Cardiac muscle cell (in vitro differentiated cells and primary cell): ENCODE data around the gene SHLD3. TPM values are rescaled to one million over a fixed set of nuclear protein-coding genes. Genes with fewer than 3 reads are reported as not detected.
"Not testable (repeated sequence)": the region's sequence is repeated elsewhere in the genome, so short reads cannot be mapped to it uniquely, and the experiment has no call there.

Experiments
- DNase-seq, 2 donors: peaks; one replicate each; pipeline versions ENCODE4 v3.0.0 to v3.0.0-alpha.2; 2010 to 2017; ENCODE audit warnings: low read depth in 1 of 2, low spot score in 1 of 2
- H3K27ac ChIP-seq: fragments of 200-600 bp; sonication (generic); 2 replicates; pipeline ENCODE4 v1.5.1; 2016
- H3K27me3 ChIP-seq: fragments of 200-600 bp; sonication (generic); 2 replicates; pipeline ENCODE4 v1.6.0; 2016; ENCODE audit warnings: control low read depth
- H3K36me3 ChIP-seq: fragments of 200-600 bp; sonication (generic); 2 replicates; pipeline ENCODE4 v1.5.1; 2016; ENCODE audit warnings: control low read depth
- H3K4me1 ChIP-seq: fragments of 200-600 bp; sonication (generic); 2 replicates; pipeline ENCODE4 v1.8.1; 2017; ENCODE audit warnings: low read depth, mild to moderate bottlenecking, mixed run types
- H3K4me3 ChIP-seq: fragments of 200-600 bp; sonication (generic); 2 replicates; pipeline ENCODE4 v1.5.1; 2016; ENCODE audit warnings: mild to moderate bottlenecking
- H3K9me3 ChIP-seq: fragments of 200-600 bp; sonication (generic); 2 replicates; pipeline ENCODE4 v1.5.1; 2017; ENCODE audit warnings: low read depth, mild to moderate bottlenecking, control low read depth
- polyA plus RNA-seq: library from polyadenylated mRNA; unstranded; fragments of >200 nt; fragmentation: Nextera tagmentation; extraction: Ambion mirVana; gene quantifications from 2 replicates; pipeline ENCODE4 v1.2.1, GENCODE V29; 2016
- total RNA-seq: library from RNA; depleted of rRNA; stranded (reverse); fragments of >200 nt; gene quantifications from 2 replicates; pipeline ENCODE4 v1.2.3, GENCODE V29; 2016
- TF ChIP-seq, protein P1 (sequence below): IDR thresholded peaks from 2 replicates; pipeline ENCODE4 v1.5.1; 2012; ENCODE audit warnings: low read depth, mild to moderate bottlenecking, low read length

SHLD3 gene
- total and polyA plus RNA-seq, 2 experiments from 2014 or later: 1.2 to 1.7 TPM

DNA sequence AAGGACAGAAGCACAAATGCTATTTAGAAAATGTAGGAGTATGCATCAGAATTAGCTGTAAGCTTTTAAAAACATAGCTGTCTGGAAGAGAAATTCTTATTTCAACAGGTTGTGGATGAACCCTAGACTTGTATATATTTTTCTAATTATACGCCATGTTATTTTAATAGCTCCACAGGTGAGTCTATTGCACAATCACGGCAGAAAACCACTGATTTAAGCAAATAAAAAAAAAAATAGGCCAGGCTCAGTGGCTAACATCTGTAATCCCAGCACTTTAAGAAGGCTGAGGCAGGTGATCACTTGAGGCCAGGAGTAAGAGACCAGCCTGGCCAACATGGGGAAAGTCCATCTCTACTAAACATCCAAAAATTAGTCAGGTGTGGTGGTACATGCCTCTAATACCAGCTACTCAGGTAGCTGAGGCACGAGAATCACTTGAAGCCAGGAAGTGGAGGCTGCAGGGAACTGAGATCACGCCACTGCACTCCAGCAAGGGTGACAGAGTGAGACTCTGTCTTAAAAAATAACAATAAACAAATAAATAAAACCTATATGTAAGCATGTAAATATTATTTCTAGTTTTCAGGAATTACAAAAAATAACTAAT, 12.4 kb upstream of the SHLD3 start:
- Histone ChIP-seq H3K27me3 (no peaks in the 10 kb centered on the region), H3K4me3 (no peak overlapping the region), H3K4me1 (no peaks in the 10 kb centered on the region), H3K27ac (no peak overlapping the region), H3K9me3 (no peaks in the 10 kb centered on the region), H3K36me3 (peaks cover 59% of the 10 kb centered on the region)
- no peak for DNase-seq
- TF ChIP-seq, protein P1, sequence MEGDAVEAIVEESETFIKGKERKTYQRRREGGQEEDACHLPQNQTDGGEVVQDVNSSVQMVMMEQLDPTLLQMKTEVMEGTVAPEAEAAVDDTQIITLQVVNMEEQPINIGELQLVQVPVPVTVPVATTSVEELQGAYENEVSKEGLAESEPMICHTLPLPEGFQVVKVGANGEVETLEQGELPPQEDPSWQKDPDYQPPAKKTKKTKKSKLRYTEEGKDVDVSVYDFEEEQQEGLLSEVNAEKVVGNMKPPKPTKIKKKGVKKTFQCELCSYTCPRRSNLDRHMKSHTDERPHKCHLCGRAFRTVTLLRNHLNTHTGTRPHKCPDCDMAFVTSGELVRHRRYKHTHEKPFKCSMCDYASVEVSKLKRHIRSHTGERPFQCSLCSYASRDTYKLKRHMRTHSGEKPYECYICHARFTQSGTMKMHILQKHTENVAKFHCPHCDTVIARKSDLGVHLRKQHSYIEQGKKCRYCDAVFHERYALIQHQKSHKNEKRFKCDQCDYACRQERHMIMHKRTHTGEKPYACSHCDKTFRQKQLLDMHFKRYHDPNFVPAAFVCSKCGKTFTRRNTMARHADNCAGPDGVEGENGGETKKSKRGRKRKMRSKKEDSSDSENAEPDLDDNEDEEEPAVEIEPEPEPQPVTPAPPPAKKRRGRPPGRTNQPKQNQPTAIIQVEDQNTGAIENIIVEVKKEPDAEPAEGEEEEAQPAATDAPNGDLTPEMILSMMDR: no peak

DNA sequence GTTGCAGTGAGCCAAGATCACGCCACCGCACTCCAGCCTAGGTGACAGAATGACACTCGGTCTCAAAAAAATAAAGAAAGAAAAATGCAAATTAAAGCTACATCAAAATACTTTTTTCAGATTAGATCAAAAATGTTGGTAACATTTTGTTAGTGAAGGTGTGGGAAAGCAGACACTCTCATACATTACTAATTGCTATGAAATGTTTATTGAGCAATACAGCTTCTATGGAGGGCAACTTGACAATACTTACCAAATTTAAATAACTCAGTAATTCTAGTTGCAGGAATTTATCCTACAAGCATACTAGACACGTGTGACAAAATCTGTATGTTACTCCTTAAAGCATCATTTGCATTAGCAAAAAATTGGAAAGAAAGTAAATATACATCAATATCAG, 4.8 kb upstream of the SHLD3 start:
- TF ChIP-seq, protein P1: no peak
- peak in 1 of 2 donors; percentile 8 for DNase-seq
- Histone ChIP-seq H3K9me3 (no peaks in the 10 kb centered on the region), H3K27ac (no peak overlapping the region), H3K36me3 (peaks cover 6% of the 10 kb centered on the region), H3K4me3 (no peak overlapping the region), H3K27me3 (no peaks in the 10 kb centered on the region), H3K4me1 (peaks cover 8% of the 10 kb centered on the region)

DNA sequence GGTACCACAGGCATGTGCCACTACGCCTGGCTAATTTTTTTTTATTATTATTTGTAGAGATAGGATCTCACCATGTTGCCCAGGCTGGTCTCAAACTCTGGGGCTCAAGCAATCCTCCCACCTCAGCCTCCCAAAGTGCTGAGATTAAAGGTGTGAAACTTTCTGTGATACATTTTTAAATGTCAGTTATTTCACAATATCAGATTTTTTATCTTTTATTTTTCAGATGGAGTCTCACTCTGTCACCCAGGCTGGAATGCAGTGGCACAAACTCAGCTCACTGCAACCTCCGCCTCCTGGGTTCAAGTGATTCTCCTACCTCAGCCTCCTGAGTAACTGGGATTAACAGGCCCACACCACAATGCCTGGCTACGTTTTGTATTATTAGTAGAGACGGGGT, 2.9 kb upstream of the SHLD3 start:
- DNase-seq, H3K27me3 ChIP-seq, H3K4me3 ChIP-seq, H3K27ac ChIP-seq, H3K9me3 ChIP-seq, H3K36me3 ChIP-seq: not testable (repeated sequence)
- H3K4me1 ChIP-seq: peaks cover 14% of the 10 kb centered on the region

DNA sequence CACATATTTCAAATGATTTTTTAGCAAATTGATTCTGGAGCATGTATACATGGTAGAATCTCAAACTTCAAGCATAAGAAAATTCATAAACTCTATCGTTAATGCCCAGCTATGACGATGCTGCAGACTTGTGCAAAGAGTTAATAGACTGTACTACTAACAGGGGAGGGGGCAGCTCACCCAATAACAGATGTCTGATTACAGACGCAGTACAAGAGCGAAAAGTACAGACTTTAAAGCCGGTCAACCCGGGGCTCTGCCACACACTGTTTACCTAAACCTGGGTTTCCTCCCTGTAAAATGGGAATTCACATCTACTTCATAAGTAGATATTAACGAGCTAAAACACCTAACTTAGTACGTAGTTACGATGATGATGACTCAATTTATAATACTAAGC, 1.3 kb upstream of the SHLD3 start:
- TF ChIP-seq, protein P1: no peak
- H3K9me3 ChIP-seq: no peaks in the 10 kb centered on the region
- no peaks in the 10 kb centered on the region for H3K36me3 ChIP-seq
- peaks cover 14% of the 10 kb centered on the region for H3K4me1 ChIP-seq
- H3K27ac ChIP-seq: peak overlapping the region; percentile 87
- H3K27me3 ChIP-seq: no peaks in the 10 kb centered on the region
- peak overlapping the region; percentile 85 for H3K4me3 ChIP-seq
- no peak for DNase-seq

DNA sequence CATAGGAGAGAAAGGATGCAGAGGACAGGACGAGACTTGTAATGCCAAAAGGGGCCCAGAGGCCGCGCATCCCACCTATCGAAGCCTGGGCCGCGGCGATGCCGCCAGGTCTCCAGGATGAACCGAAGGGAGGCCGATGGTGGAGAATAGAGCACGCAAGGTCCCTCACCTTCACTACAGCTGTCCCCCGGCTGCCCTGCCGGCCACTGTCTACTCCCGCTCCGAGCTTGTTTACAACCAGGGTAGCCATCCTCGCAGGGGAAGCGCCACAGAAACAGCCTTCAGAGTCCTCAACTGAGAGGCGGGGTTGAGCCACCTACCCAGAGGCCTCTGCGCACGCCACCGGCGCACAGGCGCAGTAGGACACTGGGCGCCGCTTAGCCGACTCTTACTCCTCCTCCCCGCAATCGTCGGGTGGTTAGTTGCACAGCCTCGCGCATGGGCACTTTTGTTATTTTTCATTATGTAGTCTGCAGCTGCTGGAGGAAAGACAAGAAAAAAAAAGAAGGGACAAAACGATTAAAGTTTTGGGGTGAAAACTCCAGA, 729 bp upstream of the SHLD3 start, which contains the start of gene TRIM23:
TRIM23 (minus strand) TSS at position 309 of the 546 bp plus-strand sequence; CDS start at position 250, 59 bp downstream.
- no peaks in the 10 kb centered on the region for H3K27me3 ChIP-seq

DNA sequence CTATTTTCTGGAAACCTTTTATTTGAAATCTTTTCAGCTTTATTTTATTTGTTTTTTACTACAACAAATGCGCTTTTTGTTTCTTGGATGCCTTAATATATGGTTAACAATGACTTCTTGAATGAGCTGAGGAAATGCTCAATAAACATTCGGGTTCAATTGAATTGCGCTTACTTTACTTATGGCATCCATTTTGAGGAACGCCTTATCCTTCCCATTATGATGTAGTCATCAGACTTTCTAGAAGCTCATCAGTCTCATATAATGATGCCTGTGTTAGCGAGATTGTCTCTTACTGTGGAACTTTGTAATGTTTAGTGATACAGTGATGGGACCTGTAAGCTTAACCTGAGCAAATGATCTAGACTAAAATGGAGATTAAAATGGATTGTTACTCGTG, 916 bp downstream of the SHLD3 start:
- TF ChIP-seq, protein P1: no peak
- Histone ChIP-seq H3K27me3 (no peaks in the 10 kb centered on the region), H3K4me1 (peaks cover 14% of the 10 kb centered on the region), H3K9me3 (no peaks in the 10 kb centered on the region), H3K27ac (no peak overlapping the region), H3K36me3 (peaks cover 5% of the 10 kb centered on the region), H3K4me3 (peak overlapping the region; percentile 85)
- DNase-seq: no peak

More for the DNA sequence above, 729 bp upstream of the SHLD3 start, which contains the start of gene TRIM23:
- TF ChIP-seq, protein P1: no peak
- Histone ChIP-seq H3K4me3 (peak within 1 kb of the TSS; percentile 85), H3K27ac (peak within 1 kb of the TSS; percentile 87), H3K36me3 (no peaks in the 10 kb centered on the region), H3K4me1 (peaks cover 14% of the 10 kb centered on the region), H3K9me3 (no peaks in the 10 kb centered on the region)
- DNase-seq: peak; percentile 95 to 96
